GM12891 (cell line): ENCODE results near the gene C19orf67.

ENCODE experiments used
- PAX5 ChIP-seq: IDR thresholded peaks from 2 replicates; pipeline ENCODE4 v1.6.1; 2011; ENCODE audit warnings: low read length, moderate library complexity, mild to moderate bottlenecking; ENCODE audit not compliant: insufficient read depth, severe bottlenecking
- POLR2A ChIP-seq: IDR thresholded peaks from 2 replicates; pipeline ENCODE4 v1.6.1; 2011; ENCODE audit warnings: low read depth, low read length, control low read depth
- POLR2AphosphoS5 ChIP-seq: IDR thresholded peaks from 2 replicates; pipeline ENCODE4 v1.6.1; 2011; ENCODE audit warnings: low read depth, low read length, control low read depth
- SPI1 ChIP-seq: IDR thresholded peaks from 2 replicates; pipeline ENCODE4 v1.6.1; 2011; ENCODE audit warnings: low read depth, low read length, control low read depth
- TAF1 ChIP-seq: IDR thresholded peaks from 2 replicates; pipeline ENCODE4 v1.6.1; 2011; ENCODE audit warnings: low read depth, low read length, control low read depth

- TF ChIP-seq TAF1 (no peak), PAX5 (no peak), POLR2A (no peak), SPI1 (no peak), POLR2AphosphoS5 (no peak)
Observed at GRCh38 chr19:14072535-14073260, 12.9 kb downstream of the C19orf67 start, which contains the start of gene MISP3.
